Daoy (cell line): Measurements from ENCODE around the gene AKAP3. TPM values are rescaled to one million over a fixed set of nuclear protein-coding genes. Genes with fewer than 3 reads are reported as not detected.

Source experiments
- DNase-seq: peaks from one replicate; pipeline ENCODE4 v3.0.0-alpha.2; 2015; ENCODE audit warnings: low read depth
- total RNA-seq: library from RNA; depleted of rRNA; stranded (reverse); fragments of >200 nt; shearing (Covaris generic); gene quantifications from 2 replicates; pipeline ENCODE4 v1.2.3, GENCODE V29; 2014; rRNA removed

The AKAP3 gene
- 0.97 and 4.5 TPM in 2 replicates for total RNA-seq

GRCh38 chr12:4648501-4649357, at the start of gene AKAP3, which contains the start of gene NDUFA9:
Gene AKAP3 (minus strand): TSS chr12:4649051. CDS start chr12:4638196, 10,855 bp downstream.
Gene NDUFA9 (plus strand): TSS chr12:4649114. CDS start chr12:4649127, 13 bp downstream.
- DNase-seq = peak; percentile 89

- no peak for DNase-seq
Observed at GRCh38 chr12:4690760-4691159, 41.9 kb upstream of the AKAP3 start.

- DNase-seq = no peak
Observed at GRCh38 chr12:4685317-4685716, 36.5 kb upstream of the AKAP3 start.

GRCh38 chr12:4681732-4682131, 32.9 kb upstream of the AKAP3 start:
- no peak for DNase-seq

GRCh38 chr12:4679711-4680110, 30.9 kb upstream of the AKAP3 start:
- DNase-seq = no peak

- DNase-seq = no peak
Observed at GRCh38 chr12:4665236-4665635, 16.4 kb upstream of the AKAP3 start.

DNA sequence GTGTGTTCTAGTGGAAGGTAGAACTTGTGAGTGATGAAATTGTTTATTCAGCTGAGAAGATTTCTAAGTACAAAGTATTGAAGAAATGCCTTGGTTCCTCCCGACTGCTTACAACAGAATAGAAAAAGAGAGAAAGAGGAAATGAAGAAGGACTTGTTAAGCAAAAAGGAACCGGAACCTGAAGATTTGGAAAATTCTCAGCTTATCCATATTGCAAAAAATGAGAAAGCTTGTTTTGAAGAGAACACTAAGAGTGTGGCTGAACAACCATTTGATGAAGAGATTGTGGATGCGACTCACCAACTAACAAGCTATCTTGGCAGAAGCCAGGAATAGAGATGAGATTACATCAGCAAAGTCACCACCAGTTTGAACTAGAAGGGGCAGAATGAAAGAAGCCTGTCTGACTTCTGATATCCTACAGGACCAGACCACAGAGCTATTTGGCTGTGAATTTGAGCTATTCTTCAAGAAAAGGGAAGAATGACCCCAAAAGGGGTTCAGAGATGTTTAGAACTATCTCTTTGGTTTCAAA, 15.2 kb upstream of the AKAP3 start:
- DNase-seq = peak; percentile 7

DNA sequence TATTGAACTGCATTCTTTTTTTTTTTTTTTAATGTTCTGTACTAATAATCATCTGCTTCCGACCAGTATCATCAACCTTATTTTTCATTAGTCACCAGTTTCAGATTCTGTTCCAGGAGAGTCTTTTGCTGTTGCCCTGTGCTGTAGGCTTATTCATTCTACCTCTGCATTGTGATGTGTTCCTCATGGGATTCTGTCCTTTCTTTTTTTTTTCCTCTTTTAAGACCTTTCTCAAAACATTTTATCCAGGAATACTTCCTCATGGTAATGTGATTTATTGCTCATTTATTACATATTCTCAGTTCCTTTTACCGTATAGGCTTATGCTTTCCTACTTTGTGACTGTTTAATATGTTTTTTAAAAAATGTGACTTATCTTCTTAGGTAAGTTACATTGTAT, 4.8 kb upstream of the AKAP3 start:
- DNase-seq = no peak

DNA sequence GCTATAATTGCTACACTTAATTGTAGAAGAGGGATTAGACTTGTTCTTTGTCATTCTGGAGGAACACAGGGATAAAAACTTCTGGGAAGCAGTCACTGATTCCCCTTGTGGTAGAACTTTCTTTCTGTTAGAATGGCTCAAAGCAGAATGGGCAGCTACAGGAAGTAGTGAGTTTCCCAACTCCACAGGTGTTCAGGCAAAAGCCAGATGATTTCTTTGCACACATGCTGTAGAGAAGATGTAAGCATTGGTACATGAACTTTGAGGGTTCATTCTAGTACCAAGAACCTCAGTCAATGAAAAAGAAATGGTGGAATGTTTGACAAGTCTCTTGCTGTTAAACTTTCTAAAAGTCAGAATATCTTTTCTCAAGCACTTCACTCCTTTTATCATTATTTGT, 4.4 kb upstream of the AKAP3 start:
- no peak for DNase-seq

- no peak for DNase-seq
Observed at GRCh38 chr12:4649358-4649661, 459 bp upstream of the AKAP3 start.

- DNase-seq = no peak
Observed at GRCh38 chr12:4648104-4648500, 749 bp downstream of the AKAP3 start.

- no peak for DNase-seq
Observed at GRCh38 chr12:4645023-4645422, 3.8 kb downstream of the AKAP3 start.

DNA sequence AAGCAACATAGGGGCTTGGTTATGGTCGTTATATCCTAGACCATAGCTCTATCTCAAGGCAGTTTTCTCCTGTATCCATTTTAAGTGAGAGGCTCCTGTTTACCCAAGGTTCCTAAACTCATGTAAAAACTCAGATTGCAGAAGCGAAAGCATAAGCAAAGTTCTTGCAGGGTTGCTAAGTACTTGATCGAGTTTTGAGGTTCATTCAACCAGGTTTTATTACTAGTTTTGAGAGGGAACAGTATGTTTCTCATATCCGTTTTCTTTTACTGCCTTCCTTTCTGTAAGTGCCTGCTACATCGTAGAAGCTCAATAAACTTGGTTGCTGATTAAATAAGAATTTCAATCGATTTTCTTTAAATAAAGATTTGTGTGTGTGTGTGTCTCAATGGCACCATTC, 5.1 kb downstream of the AKAP3 start:
- no peak for DNase-seq

DNA sequence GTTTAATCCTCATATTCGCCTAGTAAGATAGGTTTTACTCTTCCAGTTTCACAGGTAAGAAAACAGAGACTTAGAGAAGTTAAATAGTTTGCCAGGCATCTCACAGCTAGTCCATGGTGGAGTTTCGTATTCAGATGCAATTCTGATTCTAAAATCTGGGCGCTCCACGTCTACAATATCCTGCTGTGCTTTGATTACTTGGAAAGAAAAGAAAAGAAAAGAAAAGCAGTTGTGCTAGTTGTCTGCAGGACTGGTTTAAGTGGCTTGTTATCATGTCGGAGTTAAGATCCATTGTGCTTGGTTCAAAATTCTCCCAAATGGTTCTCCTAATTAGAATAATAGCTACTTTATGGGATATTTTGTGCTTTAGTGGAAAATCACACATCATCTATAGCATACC, 18.6 kb downstream of the AKAP3 start:
- no peak for DNase-seq

DNA sequence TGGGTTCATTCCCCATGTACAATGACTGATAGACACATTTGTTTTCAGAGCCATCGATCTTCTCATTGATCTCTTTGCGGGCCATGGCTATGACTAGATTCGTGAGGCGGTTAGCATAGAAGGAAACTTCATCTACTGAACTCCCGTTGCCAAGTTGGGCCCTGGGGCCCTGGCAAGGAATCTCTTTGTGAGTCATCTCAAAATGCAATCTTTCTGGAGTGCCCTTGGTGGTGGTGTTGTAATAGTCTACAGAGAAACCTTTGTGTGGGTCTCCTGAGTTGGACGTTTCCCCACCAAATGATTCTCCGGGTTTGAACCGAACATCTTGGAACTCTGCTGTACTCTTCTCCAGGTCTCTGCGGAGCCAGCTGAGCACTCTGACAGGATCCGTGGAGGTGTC, 20.4 kb downstream of the AKAP3 start:
- no peak for DNase-seq

- no peak for DNase-seq
Observed at GRCh38 chr12:4626543-4626942, 22.3 kb downstream of the AKAP3 start.

DNA sequence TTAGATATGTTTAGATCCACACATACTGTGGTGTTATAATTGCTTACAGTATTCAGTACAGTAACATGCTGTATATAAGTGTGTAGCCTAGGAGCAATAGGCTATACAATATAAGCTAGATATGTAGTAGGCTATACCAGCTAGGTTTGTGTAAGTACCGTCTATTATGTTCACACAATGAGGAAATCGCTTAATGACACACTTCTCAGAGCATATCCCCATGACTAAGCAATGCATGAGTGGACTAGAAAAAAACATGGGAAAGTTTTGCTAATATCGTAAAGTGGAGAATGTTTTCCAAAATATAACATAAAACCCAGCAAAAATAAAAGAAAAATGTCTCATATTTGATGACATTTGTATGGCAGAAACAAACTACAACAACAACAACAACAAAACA, 27.3 kb downstream of the AKAP3 start:
- DNase-seq = no peak

DNA sequence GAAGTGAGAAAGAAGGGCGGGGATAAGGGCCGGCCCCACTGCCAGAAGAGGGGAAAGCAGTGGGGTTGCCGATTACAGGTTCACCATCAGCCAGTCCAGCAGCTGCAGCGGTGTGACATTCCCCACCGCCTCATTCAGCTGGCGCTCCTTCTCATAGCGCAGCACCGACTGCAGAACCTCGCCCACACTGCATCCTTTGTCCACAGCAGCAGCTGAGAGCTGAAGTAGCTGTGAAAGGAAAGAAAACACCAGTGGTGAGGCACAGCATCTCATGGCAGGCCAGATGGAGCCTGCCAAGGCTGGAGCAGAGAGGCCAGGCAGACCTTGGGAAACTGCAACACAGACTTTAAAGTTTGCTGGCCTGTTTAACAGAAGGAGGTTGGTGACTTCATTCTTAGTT, 33.2 kb downstream of the AKAP3 start:
- no peak for DNase-seq

- no peak for DNase-seq
Observed at GRCh38 chr12:4610481-4610880, 38.4 kb downstream of the AKAP3 start.

DNA sequence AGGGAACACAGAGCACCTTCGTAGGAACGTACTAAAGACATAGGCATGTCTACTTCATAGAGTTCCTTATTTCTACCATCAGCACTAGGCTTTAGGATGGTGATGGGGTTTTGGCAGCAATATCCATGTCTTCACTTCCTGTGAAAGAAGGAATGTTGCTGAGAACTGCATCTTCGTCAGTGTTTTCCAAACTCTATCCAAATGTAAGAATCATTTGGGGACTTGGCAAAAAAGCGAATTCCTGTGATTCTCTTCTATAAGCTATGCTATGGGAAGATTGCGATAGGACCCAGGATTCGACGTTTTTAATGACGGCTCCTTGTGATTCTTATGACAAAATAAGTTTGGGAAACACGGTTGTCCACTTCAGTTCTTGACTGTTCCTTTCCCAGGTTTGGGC, 39.8 kb downstream of the AKAP3 start:
- no peak for DNase-seq

GRCh38 chr12:4607056-4607455, 41.8 kb downstream of the AKAP3 start:
- no peak for DNase-seq

GRCh38 chr12:4604684-4605193, 44.1 kb downstream of the AKAP3 start:
- peak; percentile 89 for DNase-seq

GRCh38 chr12:4603946-4604345, 44.9 kb downstream of the AKAP3 start:
- no peak for DNase-seq
